Measurements from ENCODE around the gene M1AP. TPM values are rescaled to one million over a fixed set of nuclear protein-coding genes. Genes with fewer than 3 reads are reported as not detected.

The M1AP gene
- total and polyA plus RNA-seq, 4 experiments from 2014 or later = 0.47 TPM; not detected in 3

DNA sequence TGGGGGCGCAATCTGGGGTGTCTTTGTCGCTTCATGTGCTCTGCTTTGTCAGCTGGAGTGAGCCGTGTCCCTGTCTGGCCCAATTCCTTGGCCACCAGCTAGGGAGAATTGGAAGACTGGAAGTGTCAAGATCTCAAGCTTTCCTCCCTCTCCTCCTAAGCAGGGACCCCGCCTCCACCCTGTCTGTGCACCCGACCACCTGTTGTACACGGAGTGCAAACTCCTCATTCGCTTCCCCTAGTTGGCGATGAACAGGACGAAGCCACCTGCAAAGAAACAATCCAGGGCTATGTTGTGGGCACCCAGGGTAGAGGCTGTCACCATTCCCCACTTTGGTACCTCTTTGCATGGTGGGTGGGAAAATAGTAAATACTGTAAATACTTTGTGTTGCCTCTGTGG lies 120.4 kb downstream of the M1AP start:
- H3K9me3 ChIP-seq (ENCODE audit: control insufficient read depth in 1 of 2, low read length in 2 of 2) = no peaks in the 10 kb centered on the region
- Mint-ChIP-seq H3K36me3 (peaks cover 34 to 47% of the 10 kb centered on the region in 2 donors), H3K4me3 (peak overlapping the region; percentile 92 to 96 (median 94)), H3K4me1 (peaks cover 19 to 50% (median 40%) of the 10 kb centered on the region in 4 donors), H3K27ac (peak overlapping the region in 5 of 7 donors; percentile 68 to 97 (median 93)), H3K9me3 (no peaks in the 10 kb centered on the region), H3K27me3 (no peaks in the 10 kb centered on the region)
- peaks cover 19% of the 10 kb centered on the region for H3K36me3 ChIP-seq (ENCODE audit: insufficient read depth, low read length)
- no peaks in the 10 kb centered on the region for H3K27me3 ChIP-seq (ENCODE audit: insufficient read depth, low read length)
- H3K4me3 ChIP-seq (ENCODE audit: low read length in 2 of 2) = no peak overlapping the region
- POLR2A ChIA-PET (ENCODE audit: partially characterized antibody) = interaction anchor here (1.3 to 2.8 kb wide), 5 partner anchors 15 to 46 kb away, joined by 3 to 11 read pairs (median 7); partner anchors contain the start of genes CCDC142, PCGF1 and TTC31
- intact Hi-C loops (cut with micrococcal nuclease) = loop anchor here (2.0 kb wide), 1 partner anchor 73 kb away; the partner anchor contains the start of gene INO80B
- DNase-seq = no peak
- CTCF ChIA-PET (ENCODE audit: partially characterized antibody) = interaction anchor here (1.6 kb wide), 1 partner anchor 704 kb away, joined by 3 read pairs; no protein-coding TSS in a partner anchor
- peaks cover 31% of the 10 kb centered on the region for H3K4me1 ChIP-seq (ENCODE audit: insufficient read depth, low read length)
- H3K27ac ChIP-seq (ENCODE audit: low read depth, low read length) = no peak overlapping the region

DNA sequence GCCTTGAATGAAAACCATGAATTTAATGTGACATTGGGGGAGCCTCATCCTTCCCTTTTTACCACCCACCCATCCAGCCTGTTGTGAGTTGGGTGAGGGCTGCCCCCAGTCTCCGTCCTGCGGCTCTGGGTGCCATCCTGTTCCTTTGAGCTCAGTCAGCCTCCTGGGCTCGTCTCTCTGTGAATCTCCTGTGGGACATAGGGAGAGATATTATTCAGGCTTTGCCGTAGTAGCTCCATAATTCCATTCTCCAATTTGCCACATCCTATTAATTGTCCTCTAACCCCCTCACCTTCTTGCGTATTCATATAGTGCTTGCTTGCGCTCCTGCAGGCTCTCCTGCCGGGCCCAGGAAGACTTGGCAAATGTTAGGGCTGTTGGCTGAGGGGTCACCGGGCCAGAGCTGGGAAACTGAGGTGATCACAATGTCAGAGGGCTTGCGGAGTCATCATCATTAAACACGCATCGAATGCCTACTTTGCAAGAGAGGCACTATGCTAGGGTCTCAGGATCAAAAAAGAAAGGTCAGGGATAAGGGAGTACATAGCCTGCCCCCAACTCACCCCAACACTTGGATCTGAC lies 121.4 kb downstream of the M1AP start:
- CTCF ChIA-PET (ENCODE audit: partially characterized antibody) = interaction anchor here (1.3 to 1.6 kb wide), 3 partner anchors 12 to 703 kb away, joined by 3 to 7 read pairs (median 3); partner anchors contain the start of genes CCDC142, TLX2 and TTC31
- Mint-ChIP-seq H3K27me3 (peaks cover under 1 to 4% of the 10 kb centered on the region in 2 donors), H3K4me3 (peak overlapping the region in 2 of 8 donors; percentile 1 to 30), H3K4me1 (peaks cover 14 to 41% (median 32%) of the 10 kb centered on the region in 4 donors), H3K27ac (peak overlapping the region in 3 of 7 donors; percentile 43 to 62 (median 60)), H3K36me3 (peaks cover 26 to 38% of the 10 kb centered on the region in 2 donors), H3K9me3 (no peaks in the 10 kb centered on the region)
- H3K36me3 ChIP-seq (ENCODE audit: insufficient read depth, low read length) = peaks cover 19% of the 10 kb centered on the region
- POLR2A ChIA-PET (ENCODE audit: partially characterized antibody) = interaction anchor here (0.8 to 2.8 kb wide), 10 partner anchors 11 to 106 kb away, joined by 3 to 12 read pairs (median 6); partner anchors contain the start of genes C2orf81, CCDC142, MRPL53 and PCGF1
- intact Hi-C loops (cut with micrococcal nuclease) = no loop called here
- no peaks in the 10 kb centered on the region for H3K9me3 ChIP-seq (ENCODE audit: control insufficient read depth in 1 of 2, low read length in 2 of 2)
- DNase-seq = no peak
- no peaks in the 10 kb centered on the region for H3K27me3 ChIP-seq (ENCODE audit: insufficient read depth, low read length)
- H3K27ac ChIP-seq (ENCODE audit: low read depth, low read length) = no peak overlapping the region
- H3K4me1 ChIP-seq (ENCODE audit: insufficient read depth, low read length) = peaks cover 28% of the 10 kb centered on the region
- no peak overlapping the region for H3K4me3 ChIP-seq (ENCODE audit: low read length in 2 of 2)

- POLR2A ChIA-PET (ENCODE audit: partially characterized antibody) = interaction anchor here (0.8 to 2.8 kb wide), 10 partner anchors 10 to 105 kb away, joined by 3 to 12 read pairs (median 6); partner anchors contain the start of genes C2orf81, CCDC142, MRPL53 and PCGF1
Measured at GRCh38 chr2:74525717-74526648, 122.1 kb downstream of the M1AP start, which contains the start of gene DQX1. Gene DQX1 (minus strand): TSS chr2:74526231. CDS start chr2:74525729, 502 bp downstream.

DNA sequence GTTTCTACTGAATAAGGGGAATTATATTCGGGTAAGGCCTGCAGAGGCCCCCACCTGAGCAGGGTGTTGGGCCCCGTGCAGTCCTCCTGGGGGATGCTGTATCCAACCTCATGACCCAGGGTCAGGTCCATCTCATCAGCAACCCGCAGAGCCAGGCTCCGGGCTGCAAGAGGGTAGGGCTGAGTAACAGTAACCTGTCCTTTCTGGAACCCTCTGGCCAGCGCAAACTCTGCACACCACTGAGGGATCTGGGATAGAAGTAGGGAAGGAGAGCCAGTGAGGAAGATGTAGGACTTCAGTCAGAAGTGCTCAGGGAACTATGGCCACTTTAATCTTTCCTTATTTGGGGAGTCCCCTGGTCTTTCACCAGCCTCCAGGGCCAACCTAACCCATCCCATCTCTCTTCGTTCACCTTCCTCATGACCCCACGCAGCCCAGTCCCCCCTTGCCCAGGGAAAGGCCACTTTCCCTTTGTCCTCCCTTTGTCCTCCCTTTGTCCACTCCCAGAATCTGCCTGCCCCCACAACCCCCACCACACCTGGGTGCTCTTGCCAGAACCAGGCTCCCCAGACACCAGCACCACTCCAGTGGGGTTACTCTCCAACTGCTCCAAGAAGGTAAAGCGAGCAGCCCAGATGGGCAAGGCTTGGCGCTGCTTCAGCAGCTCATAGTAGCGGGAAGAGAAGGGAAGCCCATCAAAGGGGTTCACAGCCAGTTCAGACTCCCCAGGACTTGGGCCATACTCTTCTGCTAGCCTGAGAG lies 123.0 kb downstream of the M1AP start:
- no peaks in the 10 kb centered on the region for H3K9me3 ChIP-seq (ENCODE audit: control insufficient read depth in 1 of 2, low read length in 2 of 2)
- Mint-ChIP-seq H3K36me3 (peaks cover 26 to 35% of the 10 kb centered on the region in 2 donors), H3K9me3 (peaks cover 0 to 2% (median 0%) of the 10 kb centered on the region in 8 donors), H3K4me1 (peaks cover 5 to 26% (median 19%) of the 10 kb centered on the region in 4 donors), H3K27me3 (peaks cover 5 to 8% of the 10 kb centered on the region in 2 donors), H3K27ac (no peak overlapping the region), H3K4me3 (no peak overlapping the region)
- no peak overlapping the region for H3K27ac ChIP-seq (ENCODE audit: low read depth, low read length)
- H3K27me3 ChIP-seq (ENCODE audit: insufficient read depth, low read length) = no peaks in the 10 kb centered on the region
- H3K36me3 ChIP-seq (ENCODE audit: insufficient read depth, low read length) = peaks cover 19% of the 10 kb centered on the region
- ChIA-PET CTCF (ENCODE audit: partially characterized antibody) (interaction anchor here (1.3 to 1.4 kb wide), 2 partner anchors 11 to 42 kb away, joined by 3 to 7 read pairs; partner anchors contain the start of genes CCDC142, TLX2 and TTC31), POLR2A (ENCODE audit: partially characterized antibody) (interaction anchor here (2.1 to 2.8 kb wide), 3 partner anchors 10 to 21 kb away, joined by 7 to 12 read pairs (median 8); partner anchors contain the start of genes PCGF1 and TLX2)
- intact Hi-C loops (cut with micrococcal nuclease) = no loop called here
- no peak for DNase-seq
- peaks cover 15% of the 10 kb centered on the region for H3K4me1 ChIP-seq (ENCODE audit: insufficient read depth, low read length)
- H3K4me3 ChIP-seq (ENCODE audit: low read length in 2 of 2) = no peak overlapping the region

More at GRCh38 chr2:74525717-74526648, 122.1 kb downstream of the M1AP start, which contains the start of gene DQX1:
- Mint-ChIP-seq H3K9me3 (no peaks in the 10 kb centered on the region), H3K27ac (peak within 1 kb of the TSS in 5 of 7 donors; percentile 12 to 62 (median 52)), H3K36me3 (peaks cover 26 to 38% of the 10 kb centered on the region in 2 donors), H3K4me1 (peaks cover 11 to 33% (median 25%) of the 10 kb centered on the region in 4 donors), H3K27me3 (peaks cover 2 to 4% of the 10 kb centered on the region in 2 donors), H3K4me3 (peak within 1 kb of the TSS in 5 of 8 donors; percentile 1 to 57 (median 39))
- no peak within 1 kb of the TSS for H3K4me3 ChIP-seq (ENCODE audit: low read length in 2 of 2)
- H3K36me3 ChIP-seq (ENCODE audit: insufficient read depth, low read length) = peaks cover 19% of the 10 kb centered on the region
- H3K27me3 ChIP-seq (ENCODE audit: insufficient read depth, low read length) = no peaks in the 10 kb centered on the region
- H3K4me1 ChIP-seq (ENCODE audit: insufficient read depth, low read length) = peaks cover 20% of the 10 kb centered on the region
- intact Hi-C loops (cut with micrococcal nuclease) = no loop called here
- no peaks in the 10 kb centered on the region for H3K9me3 ChIP-seq (ENCODE audit: control insufficient read depth in 1 of 2, low read length in 2 of 2)
- no peak within 1 kb of the TSS for H3K27ac ChIP-seq (ENCODE audit: low read depth, low read length)
- peak in 1 of 5 donors; percentile 39 for DNase-seq
- CTCF ChIA-PET (ENCODE audit: partially characterized antibody) = interaction anchor here (1.3 to 1.6 kb wide), 3 partner anchors 11 to 702 kb away, joined by 3 to 7 read pairs (median 3); partner anchors contain the start of genes CCDC142, TLX2 and TTC31

GRCh38 chr2:74524005-74524404 lies 124.1 kb downstream of the M1AP start:
- Mint-ChIP-seq H3K4me3 (no peak overlapping the region), H3K9me3 (peaks cover 0 to 3% (median 0%) of the 10 kb centered on the region in 8 donors), H3K4me1 (peaks cover 5 to 23% (median 17%) of the 10 kb centered on the region in 4 donors), H3K27ac (peak overlapping the region in 1 of 7 donors; percentile 26), H3K27me3 (peaks cover 13 to 19% of the 10 kb centered on the region in 2 donors), H3K36me3 (peaks cover 26 to 29% of the 10 kb centered on the region in 2 donors)
- H3K27me3 ChIP-seq (ENCODE audit: insufficient read depth, low read length) = no peaks in the 10 kb centered on the region
- H3K9me3 ChIP-seq (ENCODE audit: control insufficient read depth in 1 of 2, low read length in 2 of 2) = no peaks in the 10 kb centered on the region
- no peak for DNase-seq
- CTCF ChIA-PET (ENCODE audit: partially characterized antibody) = interaction anchor here (1.0 to 1.4 kb wide), 2 partner anchors 15 to 21 kb away, joined by 3 to 4 read pairs; no protein-coding TSS in a partner anchor
- peaks cover 12% of the 10 kb centered on the region for H3K4me1 ChIP-seq (ENCODE audit: insufficient read depth, low read length)
- H3K4me3 ChIP-seq (ENCODE audit: low read length in 2 of 2) = no peak overlapping the region
- POLR2A ChIA-PET (ENCODE audit: partially characterized antibody) = interaction anchor here (1.0 kb wide), 1 partner anchor 10 kb away, joined by 4 read pairs; the partner anchor contains the start of gene TLX2
- intact Hi-C loops (cut with micrococcal nuclease) = no loop called here
- peaks cover 19% of the 10 kb centered on the region for H3K36me3 ChIP-seq (ENCODE audit: insufficient read depth, low read length)
- no peak overlapping the region for H3K27ac ChIP-seq (ENCODE audit: low read depth, low read length)

GRCh38 chr2:74522516-74522915 lies 125.6 kb downstream of the M1AP start:
- Mint-ChIP-seq H3K27me3 (peaks cover 26 to 30% of the 10 kb centered on the region in 2 donors), H3K9me3 (peaks cover 0 to 3% (median 0%) of the 10 kb centered on the region in 8 donors), H3K4me1 (peaks cover 0 to 9% (median 6%) of the 10 kb centered on the region in 4 donors), H3K4me3 (no peak overlapping the region), H3K27ac (no peak overlapping the region), H3K36me3 (peaks cover 17 to 19% of the 10 kb centered on the region in 2 donors)
- no peak overlapping the region for H3K27ac ChIP-seq (ENCODE audit: low read depth, low read length)
- H3K27me3 ChIP-seq (ENCODE audit: insufficient read depth, low read length) = peaks cover 8% of the 10 kb centered on the region
- peaks cover 13% of the 10 kb centered on the region for H3K36me3 ChIP-seq (ENCODE audit: insufficient read depth, low read length)
- ChIA-PET CTCF (ENCODE audit: partially characterized antibody) (interaction anchor here (1.3 to 1.5 kb wide), 2 partner anchors 14 to 18 kb away, joined by 3 read pairs; no protein-coding TSS in a partner anchor), POLR2A (ENCODE audit: partially characterized antibody) (interaction anchor here (1.1 to 1.4 kb wide), 2 partner anchors 58 to 68 kb away, joined by 3 to 4 read pairs; partner anchors contain the start of gene INO80B)
- DNase-seq = no peak
- H3K9me3 ChIP-seq (ENCODE audit: control insufficient read depth in 1 of 2, low read length in 2 of 2) = no peaks in the 10 kb centered on the region
- no peaks in the 10 kb centered on the region for H3K4me1 ChIP-seq (ENCODE audit: insufficient read depth, low read length)
- no peak overlapping the region for H3K4me3 ChIP-seq (ENCODE audit: low read length in 2 of 2)
- intact Hi-C loops (cut with micrococcal nuclease) = no loop called here
